ENCODE measurements around the gene MON1B.
"Not testable (repeated sequence)": the region's sequence is repeated elsewhere in the genome, so short reads cannot be mapped to it uniquely, and the experiment has no call there.

MON1B gene

GRCh38 chr16:77199211-77199610 is 8.2 kb downstream of the MON1B start, which contains the start of gene SYCE1L:
Gene SYCE1L (plus strand): TSS chr16:77199408. CDS start chr16:77199452, 44 bp downstream.
- DNase-seq: no peak

- no peak for DNase-seq
Measured at GRCh38 chr16:77206533-77206932, 15.5 kb downstream of the MON1B start.

- DNase-seq: no peak
Measured at GRCh38 chr16:77207030-77207429, 16.0 kb downstream of the MON1B start.

GRCh38 chr16:77208382-77208781 is 17.4 kb downstream of the MON1B start:
- DNase-seq: no peak

- peak; percentile 31 to 74 (median 42) for DNase-seq
Measured at GRCh38 chr16:77211880-77212740, 21.1 kb downstream of the MON1B start.

- DNase-seq: peak; percentile 36 to 69 (median 56)
Measured at GRCh38 chr16:77212741-77213541, 22.0 kb downstream of the MON1B start.

- no peak for DNase-seq
Measured at GRCh38 chr16:77213542-77214106, 22.6 kb downstream of the MON1B start.

GRCh38 chr16:77214411-77215138 is 23.6 kb downstream of the MON1B start:
- DNase-seq: no peak

- DNase-seq: no peak
Measured at GRCh38 chr16:77219437-77219836, 28.4 kb downstream of the MON1B start.

GRCh38 chr16:77220427-77220826 is 29.4 kb downstream of the MON1B start:
- no peak for DNase-seq

GRCh38 chr16:77221482-77221881 is 30.5 kb downstream of the MON1B start:
- no peak for DNase-seq

GRCh38 chr16:77223184-77223583 is 32.2 kb downstream of the MON1B start:
- DNase-seq: peak in 1 of 4 experiments; percentile 7

GRCh38 chr16:77225182-77225581 is 34.2 kb downstream of the MON1B start:
- no peak for DNase-seq

- no peak for DNase-seq
Measured at GRCh38 chr16:77227745-77228144, 36.8 kb downstream of the MON1B start.

- no peak for DNase-seq
Measured at GRCh38 chr16:77231047-77231446, 40.1 kb downstream of the MON1B start.

GRCh38 chr16:77233799-77234519 is 43.0 kb downstream of the MON1B start:
- no peak for DNase-seq

GRCh38 chr16:77234611-77235010 is 43.6 kb downstream of the MON1B start:
- DNase-seq: no peak

- peak; percentile 73 to 84 (median 82) for DNase-seq
Measured at GRCh38 chr16:77236063-77236511, 45.1 kb downstream of the MON1B start.

GRCh38 chr16:77238593-77238992 is 47.6 kb downstream of the MON1B start:
- DNase-seq: no peak

GRCh38 chr16:77242471-77242870 is 51.5 kb downstream of the MON1B start:
- not testable (repeated sequence) for DNase-seq

- DNase-seq: no peak
Measured at GRCh38 chr16:77246150-77246549, 55.2 kb downstream of the MON1B start.

- DNase-seq: no peak
Measured at GRCh38 chr16:77250400-77250799, 59.4 kb downstream of the MON1B start.

All from activated naive CD4-positive, alpha-beta T cell (primary cell).